ENCODE measurements around the gene CSPG5.

The CSPG5 gene

GRCh38 chr3:47533481-47533880 is 45.2 kb downstream of the CSPG5 start:
- H3K9ac ChIP-seq (ENCODE audit: low read depth, low read length): no peak overlapping the region
- no peaks in the 10 kb centered on the region for H3K9me3 ChIP-seq (ENCODE audit: insufficient read depth, low read depth, low read length)
- no peak overlapping the region for H3K4me3 ChIP-seq (ENCODE audit: low read length)
- H3K27me3 ChIP-seq (ENCODE audit: insufficient read depth, low read length): no peaks in the 10 kb centered on the region
- no peaks in the 10 kb centered on the region for H3K4me1 ChIP-seq (ENCODE audit: insufficient read depth, low read length)
- no peaks in the 10 kb centered on the region for H3K36me3 ChIP-seq (ENCODE audit: insufficient read depth, low read depth, low read length)
- no peak overlapping the region for H3K27ac ChIP-seq (ENCODE audit: low read length)

DNA sequence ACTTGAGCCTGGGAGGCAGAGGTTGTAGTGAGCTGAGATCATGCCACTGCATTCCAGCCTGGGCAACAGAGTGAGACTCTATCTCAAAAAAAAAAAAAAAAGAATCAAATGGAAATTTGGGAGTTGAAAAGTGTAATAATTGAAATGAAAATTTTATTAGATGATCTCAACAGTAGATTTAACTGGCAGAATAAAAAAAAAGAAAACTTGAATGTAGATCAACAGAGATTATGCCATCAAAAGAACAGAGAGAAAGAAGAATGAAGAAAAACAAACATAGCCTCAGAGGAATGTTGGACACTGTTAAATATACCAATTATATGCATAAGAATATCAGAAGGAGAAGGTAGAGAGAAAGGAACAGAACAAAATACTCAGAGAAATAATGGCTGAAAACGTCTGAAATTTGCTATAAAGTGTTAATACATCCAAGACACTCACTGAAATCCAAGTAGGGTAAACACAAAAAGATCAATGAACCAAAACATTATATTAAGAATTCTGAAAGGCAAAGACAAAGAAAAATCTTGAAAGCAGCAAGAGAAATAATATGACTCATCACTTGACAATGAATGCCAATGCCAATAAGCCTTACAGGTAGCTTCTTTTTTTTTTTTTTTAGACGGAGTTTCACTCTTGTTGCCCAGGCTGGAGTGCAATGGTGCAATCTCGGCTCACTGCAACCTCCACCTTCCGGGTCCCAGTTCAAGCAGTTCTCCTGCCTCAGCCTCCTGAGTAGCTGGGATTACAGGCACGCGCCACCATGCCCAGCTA is 50.5 kb downstream of the CSPG5 start:
- no peak overlapping the region for H3K9ac ChIP-seq (ENCODE audit: low read depth, low read length)
- H3K27me3 ChIP-seq (ENCODE audit: insufficient read depth, low read length): peaks cover 2% of the 10 kb centered on the region; the same call in 1 of the 2 replicates
- no peaks in the 10 kb centered on the region for H3K9me3 ChIP-seq (ENCODE audit: insufficient read depth, low read depth, low read length)
- no peaks in the 10 kb centered on the region for H3K4me1 ChIP-seq (ENCODE audit: insufficient read depth, low read length)
- no peaks in the 10 kb centered on the region for H3K36me3 ChIP-seq (ENCODE audit: insufficient read depth, low read depth, low read length)
- H3K27ac ChIP-seq (ENCODE audit: low read length): no peak overlapping the region
- H3K4me3 ChIP-seq (ENCODE audit: low read length): no peak overlapping the region

DNA sequence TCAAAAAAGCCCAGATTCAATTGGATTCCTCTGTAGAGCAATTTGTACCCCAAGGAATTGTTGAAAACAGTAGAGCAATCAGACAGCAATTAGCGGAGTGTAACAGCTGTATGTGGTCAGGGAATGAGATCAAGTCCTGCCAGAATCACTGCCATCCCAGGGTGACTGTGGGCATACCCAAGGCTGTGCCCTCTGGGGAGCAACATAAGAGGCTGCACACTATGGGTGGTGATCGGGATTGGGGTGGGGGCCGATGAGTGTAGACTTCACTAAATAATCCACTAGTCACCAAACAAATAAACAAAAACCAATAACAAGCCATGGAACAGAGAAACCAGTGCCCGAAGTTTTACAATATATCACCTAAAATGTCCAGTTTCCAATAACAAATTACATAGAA is 53.0 kb downstream of the CSPG5 start:
- peaks cover 12% of the 10 kb centered on the region for H3K27me3 ChIP-seq (ENCODE audit: insufficient read depth, low read length)
- H3K9ac ChIP-seq (ENCODE audit: low read depth, low read length): no peak overlapping the region
- peaks cover 8% of the 10 kb centered on the region for H3K4me1 ChIP-seq (ENCODE audit: insufficient read depth, low read length)
- no peaks in the 10 kb centered on the region for H3K36me3 ChIP-seq (ENCODE audit: insufficient read depth, low read depth, low read length)
- H3K9me3 ChIP-seq (ENCODE audit: insufficient read depth, low read depth, low read length): no peaks in the 10 kb centered on the region
- H3K4me3 ChIP-seq (ENCODE audit: low read length): no peak overlapping the region
- H3K27ac ChIP-seq (ENCODE audit: low read length): no peak overlapping the region

DNA sequence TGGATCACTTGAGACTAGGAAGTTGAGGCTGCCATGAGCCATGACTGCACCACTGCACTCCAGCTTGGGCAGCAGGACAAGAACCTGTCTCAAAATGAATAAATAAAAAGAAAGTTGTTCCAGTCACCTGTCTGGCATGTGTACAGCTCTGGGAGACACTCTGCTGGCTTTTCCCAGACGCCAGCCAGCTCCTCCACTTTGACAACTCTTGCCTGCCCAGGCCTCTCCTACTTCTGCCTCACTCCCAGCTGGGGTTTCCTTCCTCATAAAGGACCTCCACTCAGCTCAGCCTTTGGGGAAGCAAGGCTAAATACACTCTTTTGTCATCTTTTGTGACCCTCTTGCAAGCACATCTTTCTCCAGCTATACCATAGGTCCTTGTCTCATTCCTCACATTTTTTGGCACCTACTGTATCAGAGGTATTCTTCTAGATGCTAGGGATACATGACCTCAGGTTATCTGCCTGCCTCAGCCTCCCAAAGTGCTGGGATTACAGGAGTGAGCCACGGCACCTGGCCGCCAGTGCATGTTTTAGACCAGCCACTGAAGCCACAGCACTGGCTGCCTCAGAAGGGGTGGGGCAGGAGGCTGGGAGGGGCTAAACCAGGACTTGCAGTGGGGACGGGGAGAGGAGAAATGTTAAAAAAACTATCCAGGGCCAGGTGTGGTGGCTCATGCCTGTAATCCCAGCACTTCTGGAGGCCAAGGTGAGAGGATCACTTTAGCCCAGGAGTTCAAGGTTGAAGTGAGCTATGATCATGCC is 55.2 kb downstream of the CSPG5 start:
- no peaks in the 10 kb centered on the region for H3K9me3 ChIP-seq (ENCODE audit: insufficient read depth, low read depth, low read length)
- H3K4me3 ChIP-seq (ENCODE audit: low read length): no peak overlapping the region
- no peaks in the 10 kb centered on the region for H3K36me3 ChIP-seq (ENCODE audit: insufficient read depth, low read depth, low read length)
- no peak overlapping the region for H3K27ac ChIP-seq (ENCODE audit: low read length)
- H3K9ac ChIP-seq (ENCODE audit: low read depth, low read length): no peak overlapping the region
- peaks cover 11% of the 10 kb centered on the region for H3K4me1 ChIP-seq (ENCODE audit: insufficient read depth, low read length)
- peaks cover 12% of the 10 kb centered on the region for H3K27me3 ChIP-seq (ENCODE audit: insufficient read depth, low read length)

GRCh38 chr3:47522082-47522987 is 56.3 kb downstream of the CSPG5 start:
- H3K36me3 ChIP-seq (ENCODE audit: insufficient read depth, low read depth, low read length): no peaks in the 10 kb centered on the region
- no peaks in the 10 kb centered on the region for H3K9me3 ChIP-seq (ENCODE audit: insufficient read depth, low read depth, low read length)
- peaks cover 11% of the 10 kb centered on the region for H3K4me1 ChIP-seq (ENCODE audit: insufficient read depth, low read length)
- no peak overlapping the region for H3K9ac ChIP-seq (ENCODE audit: low read depth, low read length)
- H3K27ac ChIP-seq (ENCODE audit: low read length): no peak overlapping the region
- no peak overlapping the region for H3K4me3 ChIP-seq (ENCODE audit: low read length)
- H3K27me3 ChIP-seq (ENCODE audit: insufficient read depth, low read length): peaks cover 12% of the 10 kb centered on the region

DNA sequence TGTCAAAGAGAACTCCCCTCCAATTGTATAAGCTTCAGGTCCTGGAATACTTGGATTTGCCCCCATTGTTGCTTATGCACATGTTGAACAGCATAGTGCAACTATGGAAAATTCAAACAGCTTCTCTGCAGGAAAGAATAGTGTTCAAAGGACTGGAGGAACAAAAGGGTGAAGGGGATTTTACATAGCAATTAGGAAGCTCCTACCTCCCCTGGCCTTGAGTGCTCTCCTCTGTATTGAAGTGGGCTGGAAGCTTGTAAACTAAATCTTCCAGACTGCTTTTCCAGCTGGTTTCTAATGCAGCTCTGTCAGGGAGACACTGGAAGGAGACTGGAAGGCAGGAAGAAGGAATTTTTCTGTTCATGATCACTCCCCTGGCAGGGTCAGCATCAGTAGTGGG is 57.9 kb downstream of the CSPG5 start:
- H3K4me1 ChIP-seq (ENCODE audit: insufficient read depth, low read length): peaks cover 11% of the 10 kb centered on the region
- no peaks in the 10 kb centered on the region for H3K9me3 ChIP-seq (ENCODE audit: insufficient read depth, low read depth, low read length)
- no peak overlapping the region for H3K27ac ChIP-seq (ENCODE audit: low read length)
- no peaks in the 10 kb centered on the region for H3K36me3 ChIP-seq (ENCODE audit: insufficient read depth, low read depth, low read length)
- H3K27me3 ChIP-seq (ENCODE audit: insufficient read depth, low read length): peaks cover 12% of the 10 kb centered on the region
- H3K9ac ChIP-seq (ENCODE audit: low read depth, low read length): no peak overlapping the region
- no peak overlapping the region for H3K4me3 ChIP-seq (ENCODE audit: low read length)

DNA sequence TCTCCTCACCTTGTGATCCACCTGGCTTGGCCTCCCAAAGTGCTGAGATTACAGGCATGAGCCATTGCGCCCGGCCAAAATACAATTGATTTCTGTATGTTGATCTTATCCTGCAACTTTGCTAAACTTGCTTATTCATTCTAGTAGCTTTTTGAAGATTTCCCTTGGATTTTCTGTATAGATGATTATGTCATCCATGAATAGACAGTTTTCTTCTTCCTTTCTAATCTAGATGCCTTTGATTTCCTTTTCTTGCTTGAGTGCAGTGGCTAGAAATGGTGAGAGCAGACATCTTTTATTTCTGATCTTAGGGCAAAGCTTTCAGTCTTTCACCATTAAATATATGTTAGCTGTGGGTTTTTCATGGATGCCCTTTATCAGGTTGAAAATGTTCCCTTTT is 60.7 kb downstream of the CSPG5 start:
- Histone ChIP-seq H3K27me3 (ENCODE audit: insufficient read depth, low read length) (peaks cover 8% of the 10 kb centered on the region), H3K4me3 (ENCODE audit: low read length) (no peak overlapping the region), H3K36me3 (ENCODE audit: insufficient read depth, low read depth, low read length) (no peaks in the 10 kb centered on the region), H3K9me3 (ENCODE audit: insufficient read depth, low read depth, low read length) (no peaks in the 10 kb centered on the region), H3K27ac (ENCODE audit: low read length) (no peak overlapping the region), H3K9ac (ENCODE audit: low read depth, low read length) (no peak overlapping the region), H3K4me1 (ENCODE audit: insufficient read depth, low read length) (peaks cover 11% of the 10 kb centered on the region)

DNA sequence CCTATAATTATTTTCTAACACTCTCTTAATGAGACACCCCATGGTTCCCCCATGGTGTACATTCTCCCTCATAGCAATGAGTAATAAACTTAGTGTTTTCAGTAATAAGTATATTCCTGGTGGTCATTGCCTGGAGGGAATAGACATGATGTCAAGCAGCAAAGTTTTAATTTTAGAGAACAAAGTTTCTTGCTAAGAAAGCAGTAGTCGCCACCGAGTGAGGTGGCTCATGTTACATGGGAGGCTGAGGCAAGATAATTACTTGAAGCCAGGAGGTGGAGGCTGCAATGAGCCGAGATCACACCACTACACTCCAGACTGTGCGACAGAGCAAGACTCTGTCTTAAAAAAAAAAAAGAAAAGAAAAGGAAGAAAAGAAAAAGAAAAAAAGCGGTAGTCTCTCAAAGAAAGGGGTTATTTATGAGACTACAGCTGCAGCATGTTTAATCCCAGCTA is 62.8 kb downstream of the CSPG5 start:
- H3K27me3 ChIP-seq (ENCODE audit: insufficient read depth, low read length): no peaks in the 10 kb centered on the region
- H3K27ac ChIP-seq (ENCODE audit: low read length): no peak overlapping the region
- peaks cover 5% of the 10 kb centered on the region for H3K4me1 ChIP-seq (ENCODE audit: insufficient read depth, low read length)
- no peaks in the 10 kb centered on the region for H3K9me3 ChIP-seq (ENCODE audit: insufficient read depth, low read depth, low read length)
- H3K9ac ChIP-seq (ENCODE audit: low read depth, low read length): no peak overlapping the region
- no peak overlapping the region for H3K4me3 ChIP-seq (ENCODE audit: low read length)
- H3K36me3 ChIP-seq (ENCODE audit: insufficient read depth, low read depth, low read length): peaks cover 8% of the 10 kb centered on the region

DNA sequence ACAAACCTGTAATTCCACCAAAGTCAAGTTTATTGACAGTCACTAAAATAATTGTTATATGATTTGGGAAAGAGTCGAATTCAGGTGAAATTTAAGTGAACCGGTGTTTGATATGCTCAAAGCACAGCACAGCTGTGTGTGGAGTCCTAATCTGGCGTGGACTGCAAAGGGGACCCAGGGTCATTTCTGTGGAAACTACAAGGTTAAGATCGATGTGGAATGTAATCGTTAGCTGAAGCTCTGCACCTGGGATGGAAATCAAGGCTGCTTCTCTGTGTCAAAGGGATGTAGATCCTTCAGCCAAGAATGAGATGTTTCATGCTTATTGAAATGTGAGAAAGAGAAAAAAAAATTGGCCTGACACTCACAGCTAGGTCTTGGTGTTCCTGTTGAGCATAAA is 63.6 kb downstream of the CSPG5 start:
- no peak overlapping the region for H3K9ac ChIP-seq (ENCODE audit: low read depth, low read length)
- H3K9me3 ChIP-seq (ENCODE audit: insufficient read depth, low read depth, low read length): no peaks in the 10 kb centered on the region
- no peak overlapping the region for H3K4me3 ChIP-seq (ENCODE audit: low read length)
- peaks cover 16% of the 10 kb centered on the region for H3K36me3 ChIP-seq (ENCODE audit: insufficient read depth, low read depth, low read length)
- H3K27me3 ChIP-seq (ENCODE audit: insufficient read depth, low read length): no peaks in the 10 kb centered on the region
- no peaks in the 10 kb centered on the region for H3K4me1 ChIP-seq (ENCODE audit: insufficient read depth, low read length)
- no peak overlapping the region for H3K27ac ChIP-seq (ENCODE audit: low read length)

GRCh38 chr3:47513125-47513929 is 65.3 kb downstream of the CSPG5 start, which contains the start of gene ELP6:
TSS of gene ELP6 (minus strand) at chr3:47513712. CDS start at chr3:47513590, 122 bp downstream.
- Histone ChIP-seq H3K36me3 (ENCODE audit: insufficient read depth, low read depth, low read length) (peaks cover 31% of the 10 kb centered on the region), H3K27me3 (ENCODE audit: insufficient read depth, low read length) (no peaks in the 10 kb centered on the region), H3K9ac (ENCODE audit: low read depth, low read length) (peak within 1 kb of the TSS; percentile 95), H3K4me3 (ENCODE audit: low read length) (peak within 1 kb of the TSS; percentile 95), H3K4me1 (ENCODE audit: insufficient read depth, low read length) (no peaks in the 10 kb centered on the region), H3K27ac (ENCODE audit: low read length) (peak within 1 kb of the TSS; percentile 98), H3K9me3 (ENCODE audit: insufficient read depth, low read depth, low read length) (no peaks in the 10 kb centered on the region)
